Subcutaneous abdominal adipose tissue (tissue), 5 donors: Measurements from ENCODE around the gene MDGA2.

ENCODE experiments used
- H3K27ac ChIP-seq: one replicate; pipeline ENCODE4 v1.7.0; 2013; ENCODE audit warnings: low read depth, mild to moderate bottlenecking, inconsistent platforms, low read length, moderate library complexity
- H3K27me3 ChIP-seq, 5 donors: one replicate each; pipeline ENCODE4 v1.7.0; 2013; ENCODE audit warnings: low read length in 5 of 5, inconsistent platforms in 1 of 5; ENCODE audit not compliant: control insufficient read depth in 5 of 5, insufficient read depth in 4 of 5
- H3K36me3 ChIP-seq, 5 donors: one replicate each; pipeline ENCODE4 v1.7.0; 2013; ENCODE audit warnings: low read length in 5 of 5; ENCODE audit not compliant: control insufficient read depth in 5 of 5, insufficient read depth in 5 of 5
- H3K4me1 ChIP-seq, 5 donors: one replicate each; pipeline ENCODE4 v1.7.0; 2013; ENCODE audit warnings: low read length in 5 of 5, mild to moderate bottlenecking in 3 of 5, moderate library complexity in 1 of 5; ENCODE audit not compliant: control insufficient read depth in 5 of 5, insufficient read depth in 5 of 5
- H3K4me3 ChIP-seq, 5 donors: one replicate each; pipeline ENCODE4 v1.7.0; 2013; ENCODE audit warnings: low read length in 5 of 5, low read depth in 1 of 5
- H3K9ac ChIP-seq, 5 donors: one replicate each; pipeline ENCODE4 v1.7.0; 2013; ENCODE audit warnings: low read length in 5 of 5, mild to moderate bottlenecking in 4 of 5, moderate library complexity in 3 of 5
- H3K9me3 ChIP-seq, 5 donors: one replicate each; pipeline ENCODE4 v1.7.0; 2013; ENCODE audit warnings: low read length in 5 of 5; ENCODE audit not compliant: control insufficient read depth in 5 of 5
- donor health status: healthy.
- donor health status: healthy.
- donor health status: healthy.
- donor health status: healthy.
- donor health status: healthy.

The MDGA2 gene

DNA sequence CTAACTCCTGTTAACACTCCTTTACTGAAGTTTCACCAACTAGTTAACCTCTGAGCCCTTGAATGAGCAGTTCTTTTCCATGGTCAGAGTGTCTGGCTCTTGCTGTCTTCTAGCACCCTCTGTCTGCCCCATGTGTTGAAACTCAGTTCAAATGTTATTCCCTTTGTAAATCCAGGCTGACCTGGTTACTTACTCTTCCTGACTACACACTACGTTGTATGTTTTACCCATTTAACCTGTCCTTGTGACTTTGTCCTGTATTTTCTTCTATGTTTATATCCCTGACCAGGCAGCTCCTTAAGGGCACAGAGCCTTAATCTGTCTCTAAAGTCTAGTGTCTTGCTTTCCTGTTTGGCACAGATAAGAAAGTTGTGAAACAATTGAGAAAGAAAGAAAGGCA lies 634.9 kb downstream of the MDGA2 start:
- no peaks in the 10 kb centered on the region for H3K4me1 ChIP-seq
- no peak overlapping the region for H3K4me3 ChIP-seq
- H3K36me3 ChIP-seq = no peaks in the 10 kb centered on the region
- no peak overlapping the region for H3K9ac ChIP-seq
- H3K9me3 ChIP-seq = no peaks in the 10 kb centered on the region
- no peak overlapping the region for H3K27ac ChIP-seq
- H3K27me3 ChIP-seq = no peaks in the 10 kb centered on the region

DNA sequence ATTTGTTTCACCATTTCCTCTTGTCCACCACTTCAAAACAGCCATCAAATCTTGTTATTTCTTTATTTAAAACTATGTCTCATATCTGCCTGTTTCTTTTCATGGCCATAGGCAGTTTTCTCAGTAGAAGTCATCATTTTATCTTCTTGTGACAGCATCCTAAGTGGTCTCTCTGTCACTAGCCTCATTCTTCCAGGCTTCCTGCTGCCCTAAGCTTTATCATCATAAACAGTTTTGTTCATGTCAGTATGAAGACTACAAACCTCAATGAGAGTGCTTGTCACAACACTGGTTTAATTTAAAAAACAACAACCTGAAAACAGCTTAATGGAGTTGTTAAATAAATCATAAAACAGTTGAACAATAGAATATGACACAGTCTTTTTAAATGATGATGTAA lies 636.1 kb downstream of the MDGA2 start:
- H3K4me1 ChIP-seq = no peaks in the 10 kb centered on the region
- no peak overlapping the region for H3K9ac ChIP-seq
- no peaks in the 10 kb centered on the region for H3K36me3 ChIP-seq
- no peak overlapping the region for H3K4me3 ChIP-seq
- H3K27me3 ChIP-seq = no peaks in the 10 kb centered on the region
- no peak overlapping the region for H3K27ac ChIP-seq
- no peaks in the 10 kb centered on the region for H3K9me3 ChIP-seq

GRCh38 chr14:47022721-47023120 lies 652.7 kb downstream of the MDGA2 start:
- Histone ChIP-seq H3K4me1 (no peaks in the 10 kb centered on the region), H3K4me3 (no peak overlapping the region), H3K36me3 (no peaks in the 10 kb centered on the region), H3K27ac (no peak overlapping the region), H3K9ac (no peak overlapping the region), H3K9me3 (no peaks in the 10 kb centered on the region), H3K27me3 (no peaks in the 10 kb centered on the region)

DNA sequence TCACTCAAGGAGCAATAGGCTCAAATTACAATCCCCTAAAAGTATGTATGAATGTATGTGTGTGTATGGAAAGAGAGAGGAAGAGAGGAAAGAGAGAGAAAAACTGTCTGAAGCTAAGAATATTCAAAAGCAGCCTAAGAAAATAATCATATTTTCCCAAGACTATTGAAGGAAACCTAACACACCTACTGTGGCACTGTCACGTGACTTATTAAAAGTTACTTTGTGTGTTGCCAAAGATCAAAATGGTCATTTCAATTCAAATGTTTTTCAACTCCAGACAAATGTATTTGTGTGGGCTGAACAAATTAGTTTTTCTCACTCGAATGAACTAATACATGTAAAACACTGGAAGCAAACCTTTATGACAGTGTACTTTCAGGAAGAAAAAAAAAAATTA lies 654.9 kb downstream of the MDGA2 start:
- Histone ChIP-seq H3K4me1 (no peaks in the 10 kb centered on the region), H3K27ac (no peak overlapping the region), H3K9me3 (no peaks in the 10 kb centered on the region), H3K9ac (no peak overlapping the region), H3K27me3 (no peaks in the 10 kb centered on the region), H3K36me3 (no peaks in the 10 kb centered on the region), H3K4me3 (no peak overlapping the region)

- no peak overlapping the region for H3K4me3 ChIP-seq
- H3K9me3 ChIP-seq = no peaks in the 10 kb centered on the region
- H3K27ac ChIP-seq = no peak overlapping the region
- no peaks in the 10 kb centered on the region for H3K4me1 ChIP-seq
- H3K27me3 ChIP-seq = no peaks in the 10 kb centered on the region
- no peak overlapping the region for H3K9ac ChIP-seq
- no peaks in the 10 kb centered on the region for H3K36me3 ChIP-seq
These were observed 662.7 kb downstream of the MDGA2 start for GRCh38 chr14:47012533-47013280.

GRCh38 chr14:47009615-47010014 lies 665.8 kb downstream of the MDGA2 start:
- H3K27me3 ChIP-seq = no peaks in the 10 kb centered on the region
- no peaks in the 10 kb centered on the region for H3K9me3 ChIP-seq
- H3K4me3 ChIP-seq = no peak overlapping the region
- H3K4me1 ChIP-seq = no peaks in the 10 kb centered on the region
- no peaks in the 10 kb centered on the region for H3K36me3 ChIP-seq
- no peak overlapping the region for H3K9ac ChIP-seq
- H3K27ac ChIP-seq = no peak overlapping the region

DNA sequence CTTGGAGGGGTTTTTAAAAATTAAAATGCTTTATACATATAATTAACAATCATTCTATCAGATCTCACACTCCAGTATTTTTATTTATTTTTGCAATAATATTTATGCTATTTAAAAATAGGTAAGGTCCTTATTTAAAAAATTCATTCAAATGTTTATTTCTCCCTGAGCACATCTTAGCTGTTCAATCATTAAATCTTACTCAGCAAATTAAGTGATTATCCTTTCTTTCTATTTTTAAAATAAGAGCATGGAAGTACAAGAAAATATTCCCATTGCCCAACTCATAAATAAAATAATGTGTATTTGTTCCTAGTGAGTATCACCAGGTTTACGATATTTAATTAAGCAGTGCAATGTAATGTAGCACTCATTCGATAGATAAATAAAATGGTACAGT lies 666.7 kb downstream of the MDGA2 start:
- H3K27ac ChIP-seq = no peak overlapping the region
- no peaks in the 10 kb centered on the region for H3K36me3 ChIP-seq
- no peaks in the 10 kb centered on the region for H3K9me3 ChIP-seq
- H3K4me1 ChIP-seq = no peaks in the 10 kb centered on the region
- H3K4me3 ChIP-seq = no peak overlapping the region
- no peaks in the 10 kb centered on the region for H3K27me3 ChIP-seq
- H3K9ac ChIP-seq = no peak overlapping the region

DNA sequence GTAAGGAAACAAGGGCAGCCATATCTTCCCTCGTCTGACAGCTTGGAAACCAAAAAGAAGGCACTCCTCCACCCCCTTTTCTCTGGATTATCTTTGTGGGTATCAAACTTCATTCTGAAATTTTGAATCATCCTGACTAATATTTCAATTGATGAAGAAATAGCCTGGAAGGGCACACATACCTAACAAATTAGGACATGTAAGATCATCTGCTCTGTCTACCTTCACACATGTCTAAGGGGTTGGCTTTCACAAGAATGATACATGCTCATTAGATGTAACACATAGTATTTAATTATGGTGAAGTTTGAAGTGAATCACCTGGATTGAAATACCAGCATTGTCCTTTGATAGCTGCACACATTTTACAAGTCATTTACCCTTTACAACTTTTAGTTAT lies 675.7 kb downstream of the MDGA2 start:
- no peaks in the 10 kb centered on the region for H3K27me3 ChIP-seq
- no peaks in the 10 kb centered on the region for H3K9me3 ChIP-seq
- H3K27ac ChIP-seq = no peak overlapping the region
- no peaks in the 10 kb centered on the region for H3K4me1 ChIP-seq
- no peaks in the 10 kb centered on the region for H3K36me3 ChIP-seq
- no peak overlapping the region for H3K4me3 ChIP-seq
- no peak overlapping the region for H3K9ac ChIP-seq

DNA sequence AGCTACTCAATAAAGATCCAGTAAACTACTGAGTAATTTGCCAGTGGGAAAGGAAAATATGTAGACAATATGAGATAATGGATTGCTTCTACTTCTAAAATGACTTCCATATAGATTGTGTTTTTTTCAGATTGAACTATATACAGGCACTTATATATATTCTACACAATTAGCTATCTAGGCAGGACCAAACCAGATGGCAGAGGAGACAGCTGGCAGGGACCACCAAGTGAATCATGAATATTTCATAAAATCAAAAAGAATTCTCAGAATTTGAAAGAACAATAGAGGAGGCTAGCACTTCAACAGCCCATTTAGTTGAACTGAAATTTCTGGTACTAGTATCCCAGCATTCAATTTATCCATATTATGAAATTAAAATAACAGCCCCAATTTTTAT lies 685.8 kb downstream of the MDGA2 start:
- Histone ChIP-seq H3K4me3 (no peak overlapping the region), H3K9me3 (no peaks in the 10 kb centered on the region), H3K9ac (no peak overlapping the region), H3K4me1 (no peaks in the 10 kb centered on the region), H3K27ac (no peak overlapping the region), H3K27me3 (no peaks in the 10 kb centered on the region), H3K36me3 (no peaks in the 10 kb centered on the region)

- H3K9ac ChIP-seq = no peak overlapping the region
- H3K27ac ChIP-seq = no peak overlapping the region
- H3K9me3 ChIP-seq = no peaks in the 10 kb centered on the region
- no peaks in the 10 kb centered on the region for H3K36me3 ChIP-seq
- H3K27me3 ChIP-seq = no peaks in the 10 kb centered on the region
- H3K4me3 ChIP-seq = no peak overlapping the region
- no peaks in the 10 kb centered on the region for H3K4me1 ChIP-seq
These were observed 687.1 kb downstream of the MDGA2 start for GRCh38 chr14:46988312-46988711.
